Left ventricle myocardium superior (tissue), 1 donor: ENCODE data around the gene REC8. TPM values are rescaled to one million over a fixed set of nuclear protein-coding genes. Genes with fewer than 3 reads are reported as not detected.

ENCODE experiments used
- ATAC-seq: fragments of 200-7000 bp; cut with Tn5 transposase; one replicate; pipeline ENCODE4 v1.9.1; 2020; ENCODE audit warnings: mild to moderate bottlenecking, moderate library complexity
- DNase-seq: peaks from one replicate; pipeline ENCODE4 v3.0.0-alpha.2; 2020
- intact Hi-C: fragments of 100-400 bp; cut with micrococcal nuclease; formaldehyde crosslinking; loops from one replicate; pipeline ENCODE4 v1.11.0; 2022
- total RNA-seq: library from RNA; stranded (reverse); fragmentation: NEBNext Ultra II Directional; extraction: Animal tissue kit (Norgen Biotek cat#: 25700); gene quantifications from one replicate; pipeline ENCODE4 v1.2.1, GENCODE V29; 2021
- donor health status: DM: no; HTN: yes; CAD: no; lungs with severe emphysema.

The REC8 gene
- total RNA-seq, 1 donor from 2014 or later = 3.2 TPM

- peak; percentile 4 for ATAC-seq
- intact Hi-C loops = no loop called here
- DNase-seq = no peak
Measured at GRCh38 chr14:24179294-24179960, 7.5 kb downstream of the REC8 start.

DNA sequence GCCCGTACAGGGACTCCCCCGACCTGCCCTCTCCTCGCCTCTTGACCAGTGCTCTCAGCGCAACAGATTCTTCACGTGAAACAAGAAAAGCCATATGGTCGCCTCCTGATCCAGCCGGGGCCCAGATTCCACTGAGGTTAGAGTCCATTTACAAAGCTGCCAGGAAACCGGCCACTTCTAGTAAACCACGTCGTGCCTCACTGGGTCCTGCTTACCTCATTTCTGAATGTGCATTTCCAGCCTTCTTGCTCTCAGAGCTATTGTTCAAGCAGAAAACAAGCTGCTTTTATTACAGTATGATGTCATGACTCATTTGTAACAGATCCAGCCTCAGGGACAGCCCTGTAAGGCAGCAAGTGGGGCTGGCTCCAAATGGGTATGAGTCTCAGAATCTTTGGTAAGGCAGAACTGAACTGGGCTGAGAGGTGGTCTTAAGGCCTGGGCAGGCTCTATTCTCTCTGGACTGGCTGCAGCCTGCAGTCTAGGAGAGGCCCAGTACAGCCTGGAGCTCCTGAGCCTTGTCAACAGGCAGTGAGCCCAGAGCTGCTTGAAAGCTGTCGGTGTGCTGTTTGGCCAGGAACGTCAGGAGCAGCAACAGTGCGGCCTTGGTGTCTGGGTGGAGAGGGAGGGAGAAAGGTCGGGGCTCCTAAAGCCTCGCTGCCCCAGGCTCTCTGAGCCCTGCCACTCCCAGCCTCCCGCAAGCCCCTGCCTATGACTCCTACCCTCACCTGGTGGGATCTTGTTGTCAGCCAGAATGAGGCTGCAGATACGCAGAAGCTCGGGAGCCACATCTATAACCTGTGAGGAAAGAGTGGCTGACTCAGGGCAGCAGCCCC is 8.3 kb downstream of the REC8 start:
- intact Hi-C loops = no loop called here
- ATAC-seq = peak; percentile 74
- DNase-seq = no peak

DNA sequence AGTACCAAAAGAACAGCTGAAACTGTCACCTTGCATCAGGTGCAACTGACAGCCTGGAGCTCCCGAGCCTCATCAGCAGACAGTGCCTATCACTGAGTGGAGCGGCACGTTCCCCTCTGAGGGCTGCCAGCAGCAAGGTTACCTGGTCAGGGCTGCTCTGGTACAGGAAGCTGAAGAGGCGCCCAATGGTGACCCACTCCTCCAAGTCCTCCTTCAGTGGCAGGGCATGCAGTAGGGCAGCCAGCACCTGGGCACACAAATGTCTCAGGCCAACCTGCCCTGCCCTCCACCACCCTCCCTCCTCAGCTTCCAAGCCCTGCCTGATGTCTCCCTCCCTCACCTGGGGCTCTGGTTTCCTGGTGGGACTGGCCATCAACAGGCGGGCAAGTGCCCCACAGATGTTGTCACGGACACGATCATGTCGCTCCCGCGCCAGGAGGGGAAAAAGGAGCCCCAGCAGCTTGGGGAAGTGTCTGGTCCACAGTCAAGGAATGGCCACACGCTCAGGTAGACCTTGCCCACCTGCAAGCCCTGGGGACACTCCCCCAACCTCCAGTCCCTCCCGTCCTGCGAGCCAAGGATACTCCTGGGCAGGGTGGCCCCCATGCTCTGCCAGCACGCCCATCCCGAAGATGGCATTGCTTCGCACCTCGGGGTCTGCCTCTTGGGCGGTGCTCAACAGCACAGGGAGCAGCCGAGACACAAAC is 9.6 kb downstream of the REC8 start:
- DNase-seq (no peak), ATAC-seq (no peak)
- intact Hi-C loops = no loop called here

- DNase-seq (no peak), ATAC-seq (no peak)
- intact Hi-C loops = no loop called here
Measured at GRCh38 chr14:24182110-24182882, 10.4 kb downstream of the REC8 start.

- intact Hi-C loops = no loop called here
- ATAC-seq (no peak), DNase-seq (no peak)
Measured at GRCh38 chr14:24183014-24183481, 11.2 kb downstream of the REC8 start.

- DNase-seq (no peak), ATAC-seq (no peak)
- intact Hi-C loops = no loop called here
Measured at GRCh38 chr14:24184104-24184970, 12.5 kb downstream of the REC8 start.

- DNase-seq = no peak
- ATAC-seq = no peak
- intact Hi-C loops = no loop called here
Measured at GRCh38 chr14:24185026-24185425, 13.1 kb downstream of the REC8 start.

DNA sequence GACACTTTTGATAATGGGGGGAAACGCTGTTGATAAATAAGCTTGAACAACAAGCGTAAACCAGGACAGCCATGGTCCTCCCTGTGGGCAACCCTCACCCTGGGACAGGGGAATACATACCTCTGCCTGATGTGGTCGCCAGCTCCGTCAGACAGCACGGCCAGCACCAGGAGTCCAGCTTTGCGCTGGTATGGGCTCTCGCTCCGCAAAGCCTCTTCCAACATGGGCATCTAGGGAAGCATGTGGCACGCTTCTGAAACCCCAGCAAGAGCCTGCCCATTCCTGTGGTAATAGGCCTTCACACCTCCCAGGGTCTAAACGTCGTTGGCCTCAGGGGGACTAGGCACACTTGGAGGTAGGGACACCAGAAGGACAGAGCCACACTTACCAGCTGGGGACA is 13.9 kb downstream of the REC8 start:
- intact Hi-C loops = no loop called here
- ATAC-seq (no peak), DNase-seq (no peak)

DNA sequence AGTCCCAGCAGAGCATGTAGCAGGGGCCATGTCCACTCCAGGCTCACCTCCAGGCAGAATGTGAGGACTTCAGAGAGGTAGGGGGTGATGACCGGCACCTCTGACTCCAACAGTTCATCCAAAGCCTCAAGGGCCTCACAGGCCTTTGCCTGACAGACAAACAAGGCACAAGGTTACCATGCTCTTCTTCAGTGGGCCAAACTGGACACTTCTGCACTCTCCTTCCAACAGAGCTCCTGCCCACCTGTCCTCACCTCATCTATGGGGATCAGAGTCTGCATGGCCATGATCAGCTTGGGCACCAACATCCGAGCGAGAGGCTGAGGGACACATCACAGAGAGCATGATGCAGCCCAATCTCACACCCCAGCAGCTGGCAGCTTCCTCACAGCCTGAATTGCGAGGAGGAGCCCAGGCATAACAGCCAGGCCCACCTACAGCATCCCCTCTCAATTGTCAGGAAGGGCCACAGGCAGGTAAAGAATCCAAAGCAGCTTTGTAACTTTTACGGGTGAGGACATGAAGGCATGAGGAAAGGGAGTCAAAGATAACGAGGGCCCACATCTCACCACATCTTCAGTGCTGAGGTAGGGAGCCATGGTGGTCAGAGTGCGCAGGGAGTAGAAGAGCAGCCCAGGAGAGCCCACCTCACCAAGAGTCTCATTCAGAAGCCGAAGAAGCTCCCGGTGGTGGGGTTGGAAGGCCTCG is 15.1 kb downstream of the REC8 start:
- intact Hi-C loops = no loop called here
- no peak for DNase-seq
- no peak for ATAC-seq

GRCh38 chr14:24187539-24187915 is 15.6 kb downstream of the REC8 start:
- ATAC-seq = no peak
- intact Hi-C loops = no loop called here
- DNase-seq = no peak

GRCh38 chr14:24188251-24189058 is 16.6 kb downstream of the REC8 start, which contains the start of gene IPO4:
IPO4 (minus strand) TSS chr14:24188816; CDS start chr14:24188787, 29 bp downstream.
- DNase-seq (peak; percentile 93), ATAC-seq (peak; percentile 93)
- intact Hi-C loops = no loop called here

DNA sequence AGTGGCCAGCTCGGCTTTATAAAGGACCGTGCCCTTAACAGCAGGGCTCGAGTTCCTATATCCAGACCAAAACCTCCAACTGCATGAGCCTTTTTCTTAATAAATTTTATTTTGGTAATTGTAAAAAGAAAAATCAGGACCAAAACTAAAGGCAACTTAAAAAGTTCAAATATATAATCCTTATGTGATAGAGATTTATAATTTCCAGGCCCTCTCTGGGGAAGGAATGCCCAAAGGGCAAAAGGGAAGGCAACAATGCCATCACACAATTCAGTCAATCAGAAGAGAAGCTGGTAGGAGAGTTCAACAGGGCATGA is 17.1 kb downstream of the REC8 start:
- DNase-seq = no peak
- intact Hi-C loops = no loop called here
- ATAC-seq = no peak

DNA sequence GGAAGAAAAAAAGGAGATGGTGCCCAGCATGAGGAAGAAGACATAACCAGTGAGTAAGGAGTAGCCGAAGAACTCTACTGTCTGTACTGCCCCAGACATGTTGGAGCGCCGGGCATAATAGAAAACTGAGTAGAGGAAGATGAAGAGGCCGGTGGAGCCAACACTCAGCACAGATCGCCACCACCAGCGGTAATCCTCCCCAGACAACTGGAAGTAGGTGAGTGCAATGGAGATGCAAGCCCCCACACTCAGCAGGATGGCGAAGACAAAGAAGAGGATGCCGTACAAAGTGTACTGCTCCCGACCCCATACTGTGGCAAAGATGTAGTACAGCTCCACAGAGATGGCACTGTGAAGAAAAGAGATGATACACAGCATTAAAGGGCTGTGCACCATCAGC is 17.6 kb downstream of the REC8 start:
- DNase-seq (no peak), ATAC-seq (no peak)
- intact Hi-C loops = no loop called here

DNA sequence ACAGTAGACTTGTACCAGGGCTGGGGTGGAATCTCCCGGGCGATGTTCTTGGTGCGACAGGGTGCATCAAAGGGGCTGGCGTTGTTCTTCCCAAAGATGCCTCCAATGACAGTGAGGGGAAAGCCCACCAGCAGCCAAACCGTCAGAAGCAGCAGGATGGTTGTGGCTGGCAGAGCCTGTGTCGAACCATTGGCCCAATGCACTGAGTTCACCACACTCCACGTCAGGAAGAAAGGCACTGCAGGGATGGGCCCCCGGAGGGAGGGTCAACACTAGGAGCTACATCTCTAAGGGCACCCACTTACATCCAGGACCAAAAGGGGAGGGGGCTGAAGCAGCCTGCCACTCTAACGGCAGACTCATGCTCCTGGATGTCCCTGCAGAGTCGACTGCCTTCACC is 18.5 kb downstream of the REC8 start:
- intact Hi-C loops = no loop called here
- DNase-seq (no peak), ATAC-seq (no peak)

GRCh38 chr14:24192933-24193332 is 21.1 kb downstream of the REC8 start:
- intact Hi-C loops = no loop called here
- DNase-seq (no peak), ATAC-seq (no peak)

GRCh38 chr14:24194186-24194872 is 22.4 kb downstream of the REC8 start:
- intact Hi-C loops = no loop called here
- ATAC-seq = no peak
- no peak for DNase-seq

- DNase-seq = no peak
- no peak for ATAC-seq
- intact Hi-C loops = no loop called here
Measured at GRCh38 chr14:24194873-24195185, 22.9 kb downstream of the REC8 start.
